SK-N-SH (cell line): Measurements from ENCODE around the gene POU6F1. TPM values are rescaled to one million over a fixed set of nuclear protein-coding genes. Genes with fewer than 3 reads are reported as not detected.

ENCODE experiments used
- CTCF ChIA-PET: fragments of 300-600, 350-600 bp; formaldehyde crosslinking; extraction: SDS; loops from one replicate; lab custom pipeline; 2021; lab: Yijun Ruan, JAX
- POLR2A ChIA-PET: fragments of 350-600 bp; sonication (Branson Sonifier 250); formaldehyde crosslinking; extraction: SDS; loops from one replicate; lab custom pipeline; 2020; ENCODE audit warnings: antibody characterized with exemption, inconsistent platforms; lab: Yijun Ruan, JAX
- DNase-seq: peaks from one replicate; pipeline ENCODE4 v3.0.0; 2012
- H2AFZ ChIP-seq: fragments of 200-600 bp; sonication (generic); 2 replicates; pipeline ENCODE4 v1.8.1; 2016; ENCODE audit warnings: antibody characterized with exemption, mild to moderate bottlenecking, low read depth
- H3F3A ChIP-seq: fragments of 200-600 bp; sonication (generic); replicated peaks from 2 replicates; pipeline ENCODE3; 2016; ENCODE audit warnings: antibody characterized with exemption, mild to moderate bottlenecking; ENCODE audit not compliant: insufficient read depth
- H3K27ac ChIP-seq, 2 experiments: fragments of 200-500 bp in 1 of 2; fragments of 200-600 bp in 1 of 2; sonication (Bioruptor generic) in 1 of 2; sonication (generic), shearing (Covaris generic) in 1 of 2; 2 replicates each; pipeline versions ENCODE4 v1.5.1 to v1.6.1; 2014 to 2016; ENCODE audit warnings: low read depth in 2 of 2, inconsistent platforms in 1 of 2, low read length in 1 of 2, mild to moderate bottlenecking in 1 of 2, mixed read lengths in 1 of 2
- H3K27me3 ChIP-seq: fragments of 200-600 bp; sonication (generic), shearing (Covaris generic); 2 replicates; pipeline ENCODE4 v1.6.1; 2016; ENCODE audit warnings: mixed run types; ENCODE audit not compliant: insufficient read depth
- H3K36me3 ChIP-seq, 2 experiments: fragments of 200-500 bp in 1 of 2; fragments of 200-600 bp in 1 of 2; sonication (Bioruptor generic) in 1 of 2; sonication (generic) in 1 of 2; replicated peaks in 1 of 2; 2 replicates each; pipeline versions ENCODE3 to v1.5.1; 2014 to 2016; ENCODE audit warnings: low read length in 1 of 2, mild to moderate bottlenecking in 1 of 2; ENCODE audit not compliant: insufficient read depth in 2 of 2, control insufficient read depth in 1 of 2
- H3K4me1 ChIP-seq, 2 experiments: fragments of 200-500 bp in 1 of 2; fragments of 200-600 bp in 1 of 2; sonication (Bioruptor generic) in 1 of 2; sonication (generic), shearing (Covaris generic) in 1 of 2; 2 replicates each; pipeline versions ENCODE4 v1.5.1 to v1.6.1; 2014 to 2016; ENCODE audit warnings: low read depth in 1 of 2, low read length in 1 of 2, mixed run types in 1 of 2; ENCODE audit not compliant: insufficient read depth in 2 of 2, control insufficient read depth in 1 of 2
- H3K4me2 ChIP-seq: fragments of 200-600 bp; sonication (generic), shearing (Covaris generic); 2 replicates; pipeline ENCODE4 v1.6.1; 2017; ENCODE audit warnings: mixed run types
- H3K4me3 ChIP-seq, 2 experiments: fragments of 200-500 bp in 1 of 2; fragments of 200-600 bp in 1 of 2; sonication (Bioruptor generic) in 1 of 2; sonication (generic), shearing (Covaris generic) in 1 of 2; 2 replicates each; pipeline versions ENCODE4 v1.5.1 to v1.8.1; 2014 to 2016; ENCODE audit warnings: low read depth in 2 of 2, inconsistent platforms in 1 of 2, low read length in 1 of 2, mild to moderate bottlenecking in 1 of 2, mixed read lengths in 1 of 2, moderate library complexity in 1 of 2
- H3K79me2 ChIP-seq: fragments of 200-600 bp; sonication (generic); 2 replicates; pipeline ENCODE4 v1.8.1; 2017; ENCODE audit warnings: mild to moderate bottlenecking; ENCODE audit not compliant: insufficient read depth
- H3K9ac ChIP-seq: fragments of 200-600 bp; sonication (generic); 2 replicates; pipeline ENCODE4 v1.6.1; 2017; ENCODE audit warnings: mixed run types
- H3K9me2 ChIP-seq: fragments of 200-600 bp; sonication (generic); 2 replicates; pipeline ENCODE4 v1.6.1; 2017; ENCODE audit warnings: mixed run types
- H3K9me3 ChIP-seq: fragments of 200-600 bp; sonication (generic); 2 replicates; pipeline ENCODE4 v1.6.1; 2017; ENCODE audit warnings: mixed run types, mild to moderate bottlenecking, moderate library complexity
- H4K20me1 ChIP-seq: fragments of 200-600 bp; sonication (generic); 2 replicates; pipeline ENCODE4 v1.6.1; 2017; ENCODE audit warnings: mild to moderate bottlenecking, mixed run types; ENCODE audit not compliant: insufficient read depth
- EZH2phosphoT487 ChIP-seq: fragments of 200-600 bp; sonication (generic); IDR thresholded peaks from 2 replicates; pipeline ENCODE4 v1.6.1; 2017; ENCODE audit warnings: low read depth, mixed run types, mild to moderate bottlenecking, antibody characterized with exemption, moderate library complexity, borderline replicate concordance
- FOSL2 ChIP-seq: IDR thresholded peaks from 2 replicates; pipeline ENCODE4 v1.4.0; 2012; ENCODE audit warnings: low read depth, mild to moderate bottlenecking, moderate library complexity, borderline replicate concordance
- FOXM1 ChIP-seq: IDR thresholded peaks from 2 replicates; pipeline ENCODE4 v1.4.0; 2012; ENCODE audit warnings: low read depth, mild to moderate bottlenecking
- GABPA ChIP-seq: IDR thresholded peaks from 2 replicates; pipeline ENCODE4 v1.4.0; 2012; ENCODE audit warnings: low read depth, mild to moderate bottlenecking
- MXI1 ChIP-seq: IDR thresholded peaks from 2 replicates; pipeline ENCODE4 v1.6.1; 2012; ENCODE audit warnings: mild to moderate bottlenecking, low read depth, low read length, improper control_type of control experiment
- NFIC ChIP-seq: IDR thresholded peaks from 2 replicates; pipeline ENCODE4 v1.4.0; 2012; ENCODE audit warnings: borderline replicate concordance
- NRF1 ChIP-seq: IDR thresholded peaks from 2 replicates; pipeline ENCODE4 v1.6.1; 2012; ENCODE audit warnings: low read depth, mild to moderate bottlenecking, low read length
- POLR2AphosphoS5 ChIP-seq: IDR thresholded peaks from 2 replicates; pipeline ENCODE4 v1.6.1; 2012; ENCODE audit warnings: low read depth, low read length
- RXRA ChIP-seq: IDR thresholded peaks from 2 replicates; pipeline ENCODE4 v1.4.0; 2012; ENCODE audit warnings: low read depth, mild to moderate bottlenecking, borderline replicate concordance
- SIN3A ChIP-seq: IDR thresholded peaks from 2 replicates; pipeline ENCODE4 v1.6.1; 2012; ENCODE audit warnings: low read depth, mild to moderate bottlenecking, low read length, moderate library complexity, borderline replicate concordance
- TCF12 ChIP-seq: IDR thresholded peaks from 2 replicates; pipeline ENCODE4 v1.4.0; 2012
- WGBS: methylation state at CpG from one replicate; pipeline ENCODE4 v1.1.6; 2017; ENCODE audit warnings: low lambda C conversion rate; 5-methylcytosine and 5-hydroxymethylcytosine counted together
- polyA plus RNA-seq, 3 experiments: library from polyadenylated mRNA; depleted of rRNA; stranded (reverse); fragments of >200 nt; gene quantifications; 2 replicates each; pipeline ENCODE4 v1.2.3, GENCODE V29; 2012
- TF ChIP-seq, protein P1 (sequence below): IDR thresholded peaks from 2 replicates; pipeline ENCODE4 v1.4.0; 2012; ENCODE audit warnings: low read depth, borderline replicate concordance
- TF ChIP-seq, protein P2 (sequence below): fragments of 150-350 bp; IDR thresholded peaks from 2 replicates; pipeline ENCODE4 v1.6.1; 2016; ENCODE audit warnings: mild to moderate bottlenecking, low read depth, low read length
- TF ChIP-seq, protein P3 (sequence below): IDR thresholded peaks from 2 replicates; pipeline ENCODE4 v1.4.0; 2012; ENCODE audit warnings: low read depth
- TF ChIP-seq, protein P4 (sequence below): fragments of 150-350 bp; IDR thresholded peaks from 2 replicates; pipeline ENCODE4 v1.6.1; 2017; ENCODE audit warnings: antibody characterized with exemption, low read length, low read depth, borderline replicate concordance
- TF ChIP-seq, protein P5 (sequence below): IDR thresholded peaks from 2 replicates; pipeline ENCODE4 v1.6.1; 2012; ENCODE audit warnings: mild to moderate bottlenecking, low read depth, low read length, moderate library complexity
- TF ChIP-seq, protein P6 (sequence below): IDR thresholded peaks from 2 replicates; pipeline ENCODE4; 2012

POU6F1 gene
- polyA plus RNA-seq, 1 of the 3 experiments (the other 2 are of a cell fraction) = 1.9 TPM

DNA sequence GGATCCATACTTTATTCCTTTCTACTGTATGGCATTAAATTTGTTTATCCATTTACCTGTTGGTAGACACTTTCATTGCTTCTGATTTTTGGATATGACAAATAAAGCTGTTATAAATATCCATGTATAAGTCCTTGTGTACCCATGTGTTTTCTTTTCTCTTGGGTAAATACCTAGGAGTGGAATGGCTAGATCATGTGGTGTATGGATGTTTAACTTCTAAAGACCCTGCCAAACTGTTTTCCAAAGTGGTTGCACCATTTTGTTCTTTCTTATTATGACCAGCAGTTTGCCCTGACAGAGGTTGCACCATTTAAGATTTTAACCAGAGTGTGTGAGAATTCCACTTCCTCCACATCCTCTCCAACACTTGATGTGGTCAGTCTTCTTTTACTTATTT is 14.8 kb upstream of the POU6F1 start (continued):
- TF ChIP-seq, protein P1, sequence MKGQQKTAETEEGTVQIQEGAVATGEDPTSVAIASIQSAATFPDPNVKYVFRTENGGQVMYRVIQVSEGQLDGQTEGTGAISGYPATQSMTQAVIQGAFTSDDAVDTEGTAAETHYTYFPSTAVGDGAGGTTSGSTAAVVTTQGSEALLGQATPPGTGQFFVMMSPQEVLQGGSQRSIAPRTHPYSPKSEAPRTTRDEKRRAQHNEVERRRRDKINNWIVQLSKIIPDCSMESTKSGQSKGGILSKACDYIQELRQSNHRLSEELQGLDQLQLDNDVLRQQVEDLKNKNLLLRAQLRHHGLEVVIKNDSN = no peak
- TF ChIP-seq POLR2AphosphoS5 = no peak
- no peak for TF ChIP-seq EZH2phosphoT487
- TF ChIP-seq FOSL2 = no peak
- TF ChIP-seq, protein P2, sequence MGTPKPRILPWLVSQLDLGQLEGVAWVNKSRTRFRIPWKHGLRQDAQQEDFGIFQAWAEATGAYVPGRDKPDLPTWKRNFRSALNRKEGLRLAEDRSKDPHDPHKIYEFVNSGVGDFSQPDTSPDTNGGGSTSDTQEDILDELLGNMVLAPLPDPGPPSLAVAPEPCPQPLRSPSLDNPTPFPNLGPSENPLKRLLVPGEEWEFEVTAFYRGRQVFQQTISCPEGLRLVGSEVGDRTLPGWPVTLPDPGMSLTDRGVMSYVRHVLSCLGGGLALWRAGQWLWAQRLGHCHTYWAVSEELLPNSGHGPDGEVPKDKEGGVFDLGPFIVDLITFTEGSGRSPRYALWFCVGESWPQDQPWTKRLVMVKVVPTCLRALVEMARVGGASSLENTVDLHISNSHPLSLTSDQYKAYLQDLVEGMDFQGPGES = no peak
- TF ChIP-seq NFIC = no peak
- TF ChIP-seq, protein P3, sequence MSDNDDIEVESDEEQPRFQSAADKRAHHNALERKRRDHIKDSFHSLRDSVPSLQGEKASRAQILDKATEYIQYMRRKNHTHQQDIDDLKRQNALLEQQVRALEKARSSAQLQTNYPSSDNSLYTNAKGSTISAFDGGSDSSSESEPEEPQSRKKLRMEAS = no peak

DNA sequence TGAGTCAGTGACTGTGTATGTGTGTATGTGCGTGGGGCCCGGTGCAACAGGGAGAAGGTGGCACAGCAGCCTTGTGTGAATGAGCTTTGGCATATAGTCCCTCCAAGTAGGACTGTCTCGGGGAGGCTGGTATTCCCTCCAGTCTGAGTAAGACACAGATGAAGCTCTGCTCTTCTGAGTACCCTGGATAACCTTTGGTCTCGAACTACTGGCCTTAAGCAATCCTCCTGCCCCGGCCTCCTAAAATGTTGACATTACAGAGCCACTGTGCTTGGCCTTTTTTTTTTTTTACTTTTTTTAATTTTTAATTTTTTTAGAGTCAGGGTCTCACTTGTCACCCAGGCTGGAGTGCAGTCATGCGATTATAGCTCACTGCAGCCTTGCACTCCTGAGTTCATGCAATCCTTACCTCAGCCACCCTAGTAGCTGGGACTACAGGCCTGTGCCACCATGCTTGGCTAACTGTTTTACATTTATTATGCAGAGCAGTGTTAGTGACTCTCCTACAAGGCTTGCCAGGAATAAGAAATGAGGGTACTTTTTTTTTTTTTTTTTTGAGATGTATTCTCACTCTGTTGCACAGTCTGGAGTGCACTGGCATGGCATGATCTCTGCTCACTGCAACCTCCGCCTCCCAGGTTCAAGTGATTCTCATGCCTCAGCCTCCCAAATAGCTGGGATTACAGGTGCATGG is 11.4 kb upstream of the POU6F1 start:
- Histone ChIP-seq H3K4me3 (no peak overlapping the region), H3K79me2 (no peaks in the 10 kb centered on the region), H3K4me2 (no peak overlapping the region), H3K9me3 (no peaks in the 10 kb centered on the region), H3K9me2 (no peaks in the 10 kb centered on the region), H4K20me1 (no peaks in the 10 kb centered on the region), H3F3A (no peaks in the 10 kb centered on the region), H3K4me1 (no peaks in the 10 kb centered on the region), H3K27me3 (no peaks in the 10 kb centered on the region), H3K27ac (no peak overlapping the region), H3K9ac (no peak overlapping the region), H2AFZ (no peak overlapping the region), H3K36me3 (no peaks in the 10 kb centered on the region)
- TF ChIP-seq RXRA (no peak), MXI1 (no peak), GABPA (no peak), FOXM1 (no peak)
- TF ChIP-seq, protein P4, sequence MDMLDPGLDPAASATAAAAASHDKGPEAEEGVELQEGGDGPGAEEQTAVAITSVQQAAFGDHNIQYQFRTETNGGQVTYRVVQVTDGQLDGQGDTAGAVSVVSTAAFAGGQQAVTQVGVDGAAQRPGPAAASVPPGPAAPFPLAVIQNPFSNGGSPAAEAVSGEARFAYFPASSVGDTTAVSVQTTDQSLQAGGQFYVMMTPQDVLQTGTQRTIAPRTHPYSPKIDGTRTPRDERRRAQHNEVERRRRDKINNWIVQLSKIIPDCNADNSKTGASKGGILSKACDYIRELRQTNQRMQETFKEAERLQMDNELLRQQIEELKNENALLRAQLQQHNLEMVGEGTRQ = no peak
- ChIA-PET POLR2A (no interaction called here), CTCF (no interaction called here)
- 86% methylated on average over 7 of the region's 7 CpGs for WGBS
- no peak for DNase-seq

DNA sequence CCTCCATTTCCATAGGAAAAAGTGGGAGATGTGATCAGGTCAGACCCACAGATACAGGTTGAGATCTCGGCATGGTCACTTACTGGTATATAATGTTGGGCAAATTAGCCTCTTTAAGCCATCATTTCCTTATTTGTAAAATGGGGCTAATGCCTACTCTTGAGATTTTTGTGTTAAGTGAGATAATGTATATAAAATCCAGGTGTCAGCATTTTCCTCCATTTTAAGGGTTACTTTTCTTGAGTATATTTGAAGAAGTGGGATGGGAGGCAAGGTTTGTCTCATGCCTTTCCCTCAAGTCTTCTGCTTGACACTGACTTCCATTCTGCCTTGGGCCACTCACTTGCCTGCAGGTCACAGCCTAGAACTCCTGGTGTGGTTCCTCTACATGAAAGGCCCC is 10.1 kb upstream of the POU6F1 start:
- Histone ChIP-seq H3K4me2 (no peak overlapping the region), H2AFZ (no peak overlapping the region), H3K79me2 (no peaks in the 10 kb centered on the region), H3K36me3 (no peaks in the 10 kb centered on the region), H3K4me1 (no peaks in the 10 kb centered on the region), H4K20me1 (no peaks in the 10 kb centered on the region), H3K4me3 (no peak overlapping the region), H3K9me3 (no peaks in the 10 kb centered on the region), H3K27ac (no peak overlapping the region), H3K27me3 (no peaks in the 10 kb centered on the region), H3F3A (no peaks in the 10 kb centered on the region), H3K9ac (no peak overlapping the region), H3K9me2 (no peaks in the 10 kb centered on the region)
- 95% methylated on average over 1 of the region's 1 CpG for WGBS
- no peak for DNase-seq
- ChIA-PET POLR2A (no interaction called here), CTCF (interaction anchor here (1.6 kb wide), 1 partner anchor 10 kb away, joined by 8 read pairs; the partner anchor contains the start of gene POU6F1)
- no peak for TF ChIP-seq NRF1
- TF ChIP-seq, protein P5, sequence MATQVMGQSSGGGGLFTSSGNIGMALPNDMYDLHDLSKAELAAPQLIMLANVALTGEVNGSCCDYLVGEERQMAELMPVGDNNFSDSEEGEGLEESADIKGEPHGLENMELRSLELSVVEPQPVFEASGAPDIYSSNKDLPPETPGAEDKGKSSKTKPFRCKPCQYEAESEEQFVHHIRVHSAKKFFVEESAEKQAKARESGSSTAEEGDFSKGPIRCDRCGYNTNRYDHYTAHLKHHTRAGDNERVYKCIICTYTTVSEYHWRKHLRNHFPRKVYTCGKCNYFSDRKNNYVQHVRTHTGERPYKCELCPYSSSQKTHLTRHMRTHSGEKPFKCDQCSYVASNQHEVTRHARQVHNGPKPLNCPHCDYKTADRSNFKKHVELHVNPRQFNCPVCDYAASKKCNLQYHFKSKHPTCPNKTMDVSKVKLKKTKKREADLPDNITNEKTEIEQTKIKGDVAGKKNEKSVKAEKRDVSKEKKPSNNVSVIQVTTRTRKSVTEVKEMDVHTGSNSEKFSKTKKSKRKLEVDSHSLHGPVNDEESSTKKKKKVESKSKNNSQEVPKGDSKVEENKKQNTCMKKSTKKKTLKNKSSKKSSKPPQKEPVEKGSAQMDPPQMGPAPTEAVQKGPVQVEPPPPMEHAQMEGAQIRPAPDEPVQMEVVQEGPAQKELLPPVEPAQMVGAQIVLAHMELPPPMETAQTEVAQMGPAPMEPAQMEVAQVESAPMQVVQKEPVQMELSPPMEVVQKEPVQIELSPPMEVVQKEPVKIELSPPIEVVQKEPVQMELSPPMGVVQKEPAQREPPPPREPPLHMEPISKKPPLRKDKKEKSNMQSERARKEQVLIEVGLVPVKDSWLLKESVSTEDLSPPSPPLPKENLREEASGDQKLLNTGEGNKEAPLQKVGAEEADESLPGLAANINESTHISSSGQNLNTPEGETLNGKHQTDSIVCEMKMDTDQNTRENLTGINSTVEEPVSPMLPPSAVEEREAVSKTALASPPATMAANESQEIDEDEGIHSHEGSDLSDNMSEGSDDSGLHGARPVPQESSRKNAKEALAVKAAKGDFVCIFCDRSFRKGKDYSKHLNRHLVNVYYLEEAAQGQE = no peak
- TF ChIP-seq MXI1 = no peak
- TF ChIP-seq EZH2phosphoT487 = no peak
- TF ChIP-seq FOXM1 = no peak
- TF ChIP-seq SIN3A = no peak
- TF ChIP-seq TCF12 = no peak
- TF ChIP-seq RXRA = no peak
- TF ChIP-seq, protein P6, sequence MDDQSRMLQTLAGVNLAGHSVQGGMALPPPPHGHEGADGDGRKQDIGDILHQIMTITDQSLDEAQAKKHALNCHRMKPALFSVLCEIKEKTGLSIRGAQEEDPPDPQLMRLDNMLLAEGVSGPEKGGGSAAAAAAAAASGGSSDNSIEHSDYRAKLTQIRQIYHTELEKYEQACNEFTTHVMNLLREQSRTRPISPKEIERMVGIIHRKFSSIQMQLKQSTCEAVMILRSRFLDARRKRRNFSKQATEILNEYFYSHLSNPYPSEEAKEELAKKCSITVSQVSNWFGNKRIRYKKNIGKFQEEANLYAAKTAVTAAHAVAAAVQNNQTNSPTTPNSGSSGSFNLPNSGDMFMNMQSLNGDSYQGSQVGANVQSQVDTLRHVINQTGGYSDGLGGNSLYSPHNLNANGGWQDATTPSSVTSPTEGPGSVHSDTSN = no peak
